ENCODE measurements around the gene AK1. TPM values are rescaled to one million over a fixed set of nuclear protein-coding genes. Genes with fewer than 3 reads are reported as not detected.

AK1 gene
- total RNA-seq, 1 donor from 2014 or later, result 185 TPM

DNA sequence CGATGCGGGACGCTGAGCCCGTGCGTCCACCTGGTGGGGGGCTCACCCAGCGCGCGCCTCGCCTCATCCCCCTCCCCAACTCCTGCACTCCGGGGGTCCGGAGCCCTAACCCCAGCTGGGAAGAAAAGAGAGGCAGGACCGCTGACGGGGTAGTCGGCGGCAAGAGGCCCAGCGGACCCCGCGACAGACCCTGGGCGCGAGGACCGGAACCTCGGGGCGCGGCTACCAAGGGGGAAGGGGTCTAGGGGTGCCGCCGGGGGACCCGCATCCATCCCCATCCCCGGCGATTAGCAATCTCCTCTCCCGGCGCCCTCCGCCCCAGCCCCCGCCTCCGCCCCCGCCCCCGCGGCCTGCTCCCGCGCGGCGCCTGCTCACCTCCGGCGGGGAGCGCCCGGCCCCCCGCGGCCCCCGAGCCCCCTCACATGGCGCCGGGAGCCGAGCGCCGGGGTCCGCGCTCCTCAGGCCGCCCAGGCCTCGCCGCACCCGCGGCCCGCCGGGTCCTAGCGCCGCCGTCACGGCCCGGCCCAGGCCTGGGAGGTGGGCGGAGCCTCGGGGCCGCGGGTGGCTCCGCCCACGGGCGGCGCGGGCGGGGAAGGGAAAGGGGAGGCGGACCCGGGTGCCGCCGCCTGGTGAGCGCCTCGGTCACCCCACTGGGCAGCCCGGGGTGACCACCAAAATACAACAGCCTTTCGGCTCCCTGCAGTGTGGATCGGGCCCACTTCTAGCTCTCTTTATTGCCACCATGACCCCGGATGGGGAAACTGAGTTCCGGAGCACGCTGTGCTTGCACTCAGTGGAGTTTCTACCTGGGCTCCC lies 21.9 kb upstream of the AK1 start, which contains the start of gene ST6GALNAC6:
Gene ST6GALNAC6, minus strand, starts transcription at position 476 of the 816 bp plus-strand sequence. CDS start 1,622 bp downstream, outside the sequence.
- H3K27me3 ChIP-seq (ENCODE audit: low read depth), result no peaks in the 10 kb centered on the region
- no peaks in the 10 kb centered on the region for H3K9me3 ChIP-seq
- intact Hi-C loops (cut with DNase I), result no loop called here
- H3K4me1 ChIP-seq, result peaks cover 66% of the 10 kb centered on the region
- H3K36me3 ChIP-seq, result peaks cover 22% of the 10 kb centered on the region
- H3K27ac ChIP-seq, result peak within 1 kb of the TSS; percentile 91
- TF ChIP-seq, protein P1, sequence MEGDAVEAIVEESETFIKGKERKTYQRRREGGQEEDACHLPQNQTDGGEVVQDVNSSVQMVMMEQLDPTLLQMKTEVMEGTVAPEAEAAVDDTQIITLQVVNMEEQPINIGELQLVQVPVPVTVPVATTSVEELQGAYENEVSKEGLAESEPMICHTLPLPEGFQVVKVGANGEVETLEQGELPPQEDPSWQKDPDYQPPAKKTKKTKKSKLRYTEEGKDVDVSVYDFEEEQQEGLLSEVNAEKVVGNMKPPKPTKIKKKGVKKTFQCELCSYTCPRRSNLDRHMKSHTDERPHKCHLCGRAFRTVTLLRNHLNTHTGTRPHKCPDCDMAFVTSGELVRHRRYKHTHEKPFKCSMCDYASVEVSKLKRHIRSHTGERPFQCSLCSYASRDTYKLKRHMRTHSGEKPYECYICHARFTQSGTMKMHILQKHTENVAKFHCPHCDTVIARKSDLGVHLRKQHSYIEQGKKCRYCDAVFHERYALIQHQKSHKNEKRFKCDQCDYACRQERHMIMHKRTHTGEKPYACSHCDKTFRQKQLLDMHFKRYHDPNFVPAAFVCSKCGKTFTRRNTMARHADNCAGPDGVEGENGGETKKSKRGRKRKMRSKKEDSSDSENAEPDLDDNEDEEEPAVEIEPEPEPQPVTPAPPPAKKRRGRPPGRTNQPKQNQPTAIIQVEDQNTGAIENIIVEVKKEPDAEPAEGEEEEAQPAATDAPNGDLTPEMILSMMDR (IDR thresholded peaks at IDR 0.05), result no peak
- H3K4me3 ChIP-seq, result peak within 1 kb of the TSS; percentile 99
- peak; percentile 83 for DNase-seq
- peak; percentile 79 to 88 for ATAC-seq

DNA sequence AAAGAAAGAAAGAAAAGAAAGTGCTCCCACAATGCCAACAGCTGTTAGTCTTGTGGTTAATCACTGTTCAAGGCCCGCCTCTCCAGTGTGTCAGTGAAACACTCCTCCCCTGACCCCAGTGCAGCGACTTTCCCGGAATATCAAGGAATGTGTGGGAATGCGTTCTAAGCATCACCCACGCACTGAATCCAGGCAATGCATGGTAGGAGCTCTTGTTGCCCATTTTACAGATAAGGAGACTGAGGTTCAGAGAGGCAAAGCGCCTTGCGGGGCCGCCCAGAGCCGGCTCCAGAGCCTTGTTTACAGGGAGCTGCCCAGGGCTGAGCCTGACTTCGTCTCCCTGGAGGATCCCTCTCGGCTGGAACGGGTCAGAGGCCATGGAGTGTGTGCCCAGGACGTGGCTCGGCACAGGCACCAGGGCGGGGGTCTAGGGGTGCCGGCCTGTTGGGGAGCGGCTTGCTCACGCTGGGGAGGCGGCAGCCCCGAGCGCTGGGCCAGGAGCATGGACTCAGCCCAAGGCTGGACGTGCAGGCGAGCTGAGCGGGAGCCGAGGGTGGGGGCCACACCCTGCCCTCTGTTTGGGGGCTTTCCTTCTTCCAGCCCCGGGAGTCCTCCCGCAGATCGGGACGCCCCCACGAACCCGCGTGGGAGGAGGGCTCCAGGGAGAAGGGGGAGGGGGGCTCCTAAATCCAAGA lies 21.1 kb upstream of the AK1 start:
- Histone ChIP-seq H3K4me1 (peaks cover 58% of the 10 kb centered on the region), H3K9me3 (no peaks in the 10 kb centered on the region)

DNA sequence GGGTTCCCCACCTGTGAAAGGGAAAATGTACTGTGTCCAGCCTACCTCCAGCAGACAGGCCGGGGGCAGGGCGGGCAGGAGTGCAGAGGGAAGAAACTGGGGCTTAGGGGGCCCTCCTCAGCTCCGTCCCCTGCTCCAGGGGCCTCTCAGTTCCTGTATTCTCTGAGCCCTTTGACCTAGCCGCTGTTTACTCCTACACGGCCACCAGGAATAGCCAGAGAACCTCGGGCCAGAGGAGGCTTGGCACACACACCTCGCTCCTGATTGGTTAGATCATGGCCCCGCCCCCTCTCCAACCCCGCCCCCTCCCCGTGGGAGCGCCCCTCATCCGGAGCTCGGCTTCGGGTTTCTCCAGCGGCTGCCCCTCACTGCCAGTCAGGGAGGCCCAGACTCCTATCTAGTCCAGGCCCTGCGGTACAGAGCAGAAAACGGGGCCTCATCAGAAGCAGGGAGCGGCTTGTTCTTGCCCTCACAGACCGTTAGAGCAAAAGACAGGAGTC lies 19.8 kb upstream of the AK1 start:
- Histone ChIP-seq H3K9me3 (no peaks in the 10 kb centered on the region), H3K27me3 (ENCODE audit: low read depth) (no peaks in the 10 kb centered on the region), H3K4me1 (peaks cover 46% of the 10 kb centered on the region), H3K36me3 (peaks cover 43% of the 10 kb centered on the region), H3K27ac (peak overlapping the region; percentile 91), H3K4me3 (peak overlapping the region; percentile 99)
- peak; percentile 83 for DNase-seq
- ATAC-seq, result peak; percentile 74 to 79
- intact Hi-C loops (cut with DNase I), result no loop called here
- TF ChIP-seq, protein P1 (IDR thresholded peaks at IDR 0.05), result no peak

More for the DNA sequence above, 21.1 kb upstream of the AK1 start:
- intact Hi-C loops (cut with DNase I), result no loop called here
- H3K27ac ChIP-seq, result peak overlapping the region; percentile 91
- peak overlapping the region; percentile 99 for H3K4me3 ChIP-seq
- TF ChIP-seq, protein P1 (IDR thresholded peaks at IDR 0.05), result no peak
- ATAC-seq (peak; percentile 52 to 54), DNase-seq (peak; percentile 64)
- H3K36me3 ChIP-seq, result peaks cover 30% of the 10 kb centered on the region
- no peaks in the 10 kb centered on the region for H3K27me3 ChIP-seq (ENCODE audit: low read depth)

DNA sequence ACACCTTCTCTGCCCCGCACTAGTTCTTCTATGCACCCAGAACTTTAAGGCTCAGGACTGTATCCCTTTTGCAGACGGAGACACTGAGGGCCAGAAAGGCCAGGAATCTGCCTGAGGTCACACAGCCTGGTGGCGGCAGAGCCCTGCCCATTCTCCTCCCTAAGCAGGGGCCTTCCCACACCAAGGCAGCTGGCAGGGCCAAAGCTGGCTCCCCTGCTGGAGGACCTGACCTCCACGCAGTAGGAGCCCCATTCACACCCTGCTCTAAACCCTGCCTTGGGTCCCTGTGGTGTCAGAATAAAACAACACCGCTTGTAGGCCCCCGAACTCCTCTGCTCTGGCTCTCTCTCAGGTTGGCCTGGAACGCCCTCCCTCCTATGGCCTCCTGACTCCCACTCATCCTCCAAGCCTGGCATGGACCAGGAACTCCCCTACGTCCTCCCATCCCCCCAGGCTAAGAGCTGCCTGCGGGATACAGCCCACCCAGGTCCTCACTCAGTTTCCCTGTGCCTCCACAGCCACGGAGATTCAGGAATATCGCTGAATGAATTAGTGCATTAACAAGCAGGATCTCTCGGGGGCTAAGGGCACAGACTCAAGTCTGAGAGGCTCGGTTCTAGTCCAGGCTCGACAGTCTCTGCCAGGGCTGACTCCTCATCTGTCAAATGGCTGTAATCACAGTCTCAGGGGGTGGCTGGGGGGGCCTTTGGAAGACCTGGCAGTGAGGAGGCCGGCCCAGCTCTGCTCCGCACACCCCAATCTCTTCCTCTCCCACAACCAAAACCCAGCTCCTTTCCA lies 19.1 kb upstream of the AK1 start:
- peak overlapping the region; percentile 99 for H3K4me3 ChIP-seq
- intact Hi-C loops (cut with DNase I), result no loop called here
- ATAC-seq (no peak), DNase-seq (no peak)
- peaks cover 48% of the 10 kb centered on the region for H3K36me3 ChIP-seq
- no peaks in the 10 kb centered on the region for H3K9me3 ChIP-seq
- TF ChIP-seq, protein P1 (IDR thresholded peaks at IDR 0.05), result no peak
- H3K27me3 ChIP-seq (ENCODE audit: low read depth), result no peaks in the 10 kb centered on the region
- H3K27ac ChIP-seq, result peak overlapping the region; percentile 91
- peaks cover 41% of the 10 kb centered on the region for H3K4me1 ChIP-seq

DNA sequence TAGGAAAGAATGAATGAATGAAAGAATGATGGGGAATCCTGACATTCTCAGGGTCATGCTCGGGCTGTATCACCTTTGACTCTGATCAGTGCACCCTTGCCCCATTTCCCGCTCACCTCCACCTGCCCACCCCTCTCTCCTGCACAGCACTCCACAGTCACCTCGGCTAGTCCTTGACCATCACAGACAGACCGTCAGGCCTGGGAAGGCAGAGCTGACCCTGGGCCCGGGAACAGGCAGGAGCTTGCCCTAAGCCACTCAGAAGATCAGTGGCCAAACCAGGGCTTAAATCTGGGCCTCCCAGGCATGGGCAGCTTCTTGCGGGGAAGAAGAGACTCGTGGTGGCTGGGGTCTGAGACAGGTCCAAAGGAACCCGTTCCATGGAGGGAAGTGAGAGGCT lies 18.3 kb upstream of the AK1 start:
- intact Hi-C loops (cut with DNase I), result no loop called here
- no peak for ATAC-seq

More for the DNA sequence above, 18.3 kb upstream of the AK1 start:
- DNase-seq, result no peak
- Histone ChIP-seq H3K27ac (no peak overlapping the region), H3K9me3 (no peaks in the 10 kb centered on the region), H3K27me3 (ENCODE audit: low read depth) (no peaks in the 10 kb centered on the region), H3K4me1 (peaks cover 36% of the 10 kb centered on the region), H3K4me3 (no peak overlapping the region), H3K36me3 (peaks cover 54% of the 10 kb centered on the region)
- TF ChIP-seq, protein P1 (IDR thresholded peaks at IDR 0.05), result no peak

All from lower lobe of right lung (tissue), 2 donors.